PC-3 (cell line): ENCODE results near the gene UBE2U.

Experiments
- EZH2 ChIP-seq: fragments of 300-600 bp; sonication (generic); IDR thresholded peaks from one replicate; pipeline ENCODE4 v1.6.1; 2017; ENCODE audit warnings: antibody characterized with exemption, mild to moderate bottlenecking, low read length; ENCODE audit not compliant: unreplicated experiment
- TF ChIP-seq, protein P1 (sequence below): fragments of 300-600 bp; sonication (generic); conservative IDR thresholded peaks from 2 replicates; pipeline ENCODE4 v1.5.1; 2017; ENCODE audit warnings: antibody characterized with exemption, low read depth, mild to moderate bottlenecking, low read length

DNA sequence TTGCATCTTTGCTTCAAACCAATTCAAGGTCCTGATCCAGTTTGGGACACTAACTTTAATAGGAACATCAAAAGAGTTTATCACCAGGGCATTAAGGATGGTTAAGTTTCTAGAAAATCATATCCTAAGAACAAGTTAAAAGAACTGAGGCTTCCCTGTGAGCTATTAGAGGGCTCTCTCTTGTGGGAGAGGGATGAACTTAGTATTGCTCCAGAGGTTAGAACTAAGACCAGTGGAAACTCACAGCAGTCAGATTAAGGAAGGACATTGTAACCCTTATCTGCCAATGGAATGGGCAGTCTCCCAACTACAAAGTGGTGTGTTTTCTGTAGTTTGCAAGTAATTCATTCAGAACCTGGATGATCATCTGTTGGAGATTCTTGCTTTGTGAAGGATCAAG is 36.8 kb downstream of the UBE2U start:
- TF ChIP-seq, protein P1, sequence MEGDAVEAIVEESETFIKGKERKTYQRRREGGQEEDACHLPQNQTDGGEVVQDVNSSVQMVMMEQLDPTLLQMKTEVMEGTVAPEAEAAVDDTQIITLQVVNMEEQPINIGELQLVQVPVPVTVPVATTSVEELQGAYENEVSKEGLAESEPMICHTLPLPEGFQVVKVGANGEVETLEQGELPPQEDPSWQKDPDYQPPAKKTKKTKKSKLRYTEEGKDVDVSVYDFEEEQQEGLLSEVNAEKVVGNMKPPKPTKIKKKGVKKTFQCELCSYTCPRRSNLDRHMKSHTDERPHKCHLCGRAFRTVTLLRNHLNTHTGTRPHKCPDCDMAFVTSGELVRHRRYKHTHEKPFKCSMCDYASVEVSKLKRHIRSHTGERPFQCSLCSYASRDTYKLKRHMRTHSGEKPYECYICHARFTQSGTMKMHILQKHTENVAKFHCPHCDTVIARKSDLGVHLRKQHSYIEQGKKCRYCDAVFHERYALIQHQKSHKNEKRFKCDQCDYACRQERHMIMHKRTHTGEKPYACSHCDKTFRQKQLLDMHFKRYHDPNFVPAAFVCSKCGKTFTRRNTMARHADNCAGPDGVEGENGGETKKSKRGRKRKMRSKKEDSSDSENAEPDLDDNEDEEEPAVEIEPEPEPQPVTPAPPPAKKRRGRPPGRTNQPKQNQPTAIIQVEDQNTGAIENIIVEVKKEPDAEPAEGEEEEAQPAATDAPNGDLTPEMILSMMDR = no peak; the same call in 1 of the 2 replicates
- no peak for TF ChIP-seq EZH2
